Omental fat pad (tissue), 4 donors: ENCODE measurements around the gene NQO1. TPM values are rescaled to one million over a fixed set of nuclear protein-coding genes. Genes with fewer than 3 reads are reported as not detected.

Source experiments
- ATAC-seq: fragments of 150-250 bp; one replicate; pipeline ENCODE4 v1.9.1; 2016; ENCODE audit warnings: mild to moderate bottlenecking, moderate library complexity; ENCODE audit not compliant: low FRiP score
- DNase-seq: peaks from one replicate; pipeline ENCODE4 v3.0.0-alpha.2; 2019; ENCODE audit warnings: low spot score
- total RNA-seq, 4 donors: library from RNA; depleted of rRNA; stranded (reverse); fragments of >200 nt; gene quantifications; one replicate each; pipeline ENCODE4 v1.1.0, GENCODE V29; 2016
- TF ChIP-seq, protein P1 (sequence below), 3 donors: fragments of 450-650 bp; IDR thresholded peaks; one replicate each; pipeline ENCODE4 v1.5.1; 2016 to 2017; ENCODE audit warnings: antibody characterized with exemption in 3 of 3, mild to moderate bottlenecking in 3 of 3, moderate library complexity in 2 of 3

Gene NQO1
- total RNA-seq, 4 donors from 2014 or later, result 150 to 377 (median 226) TPM

DNA sequence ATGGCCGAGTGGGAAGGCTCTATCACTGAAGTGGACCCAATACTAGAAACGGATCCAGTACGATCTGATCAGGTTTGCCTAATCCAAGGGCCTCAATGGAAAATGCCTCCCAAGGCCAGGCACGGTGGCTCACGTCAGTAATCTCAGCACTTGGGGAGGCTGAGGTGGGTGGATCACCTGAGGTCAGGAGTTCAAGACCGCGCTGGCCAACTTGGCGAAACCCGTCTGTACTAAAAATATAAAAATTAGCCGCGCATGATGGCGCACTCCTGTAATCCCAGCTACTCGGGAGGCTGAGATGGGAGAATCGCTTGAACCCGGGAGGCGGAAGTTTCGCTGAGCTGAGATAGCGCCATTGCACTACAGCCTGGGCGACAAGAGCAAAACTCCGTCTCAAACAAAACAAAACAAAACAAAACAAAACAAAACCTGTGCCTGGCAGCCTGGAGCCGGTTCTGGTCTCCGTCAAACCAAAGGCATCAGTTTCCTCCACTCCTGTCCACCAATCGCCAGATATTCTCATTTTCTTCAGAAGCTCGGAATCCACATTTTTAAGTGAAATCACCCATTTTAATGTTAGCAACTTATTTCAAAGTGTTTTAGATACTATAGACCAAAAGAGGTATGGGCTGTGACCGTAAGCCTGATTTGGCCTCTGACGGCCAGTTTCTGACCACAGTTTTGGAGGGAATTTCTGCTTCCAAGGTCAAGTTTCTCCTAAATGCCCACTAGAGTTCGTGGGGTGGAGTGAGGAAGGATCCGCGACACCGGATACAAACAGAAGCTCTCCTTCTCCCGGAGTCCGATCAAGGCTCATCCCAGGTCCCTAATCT is 664 bp downstream of the NQO1 start:
- ATAC-seq (peak; percentile 12), DNase-seq (no peak)
- TF ChIP-seq, protein P1, sequence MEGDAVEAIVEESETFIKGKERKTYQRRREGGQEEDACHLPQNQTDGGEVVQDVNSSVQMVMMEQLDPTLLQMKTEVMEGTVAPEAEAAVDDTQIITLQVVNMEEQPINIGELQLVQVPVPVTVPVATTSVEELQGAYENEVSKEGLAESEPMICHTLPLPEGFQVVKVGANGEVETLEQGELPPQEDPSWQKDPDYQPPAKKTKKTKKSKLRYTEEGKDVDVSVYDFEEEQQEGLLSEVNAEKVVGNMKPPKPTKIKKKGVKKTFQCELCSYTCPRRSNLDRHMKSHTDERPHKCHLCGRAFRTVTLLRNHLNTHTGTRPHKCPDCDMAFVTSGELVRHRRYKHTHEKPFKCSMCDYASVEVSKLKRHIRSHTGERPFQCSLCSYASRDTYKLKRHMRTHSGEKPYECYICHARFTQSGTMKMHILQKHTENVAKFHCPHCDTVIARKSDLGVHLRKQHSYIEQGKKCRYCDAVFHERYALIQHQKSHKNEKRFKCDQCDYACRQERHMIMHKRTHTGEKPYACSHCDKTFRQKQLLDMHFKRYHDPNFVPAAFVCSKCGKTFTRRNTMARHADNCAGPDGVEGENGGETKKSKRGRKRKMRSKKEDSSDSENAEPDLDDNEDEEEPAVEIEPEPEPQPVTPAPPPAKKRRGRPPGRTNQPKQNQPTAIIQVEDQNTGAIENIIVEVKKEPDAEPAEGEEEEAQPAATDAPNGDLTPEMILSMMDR (IDR thresholded peaks at IDR 0.05), result no peak

DNA sequence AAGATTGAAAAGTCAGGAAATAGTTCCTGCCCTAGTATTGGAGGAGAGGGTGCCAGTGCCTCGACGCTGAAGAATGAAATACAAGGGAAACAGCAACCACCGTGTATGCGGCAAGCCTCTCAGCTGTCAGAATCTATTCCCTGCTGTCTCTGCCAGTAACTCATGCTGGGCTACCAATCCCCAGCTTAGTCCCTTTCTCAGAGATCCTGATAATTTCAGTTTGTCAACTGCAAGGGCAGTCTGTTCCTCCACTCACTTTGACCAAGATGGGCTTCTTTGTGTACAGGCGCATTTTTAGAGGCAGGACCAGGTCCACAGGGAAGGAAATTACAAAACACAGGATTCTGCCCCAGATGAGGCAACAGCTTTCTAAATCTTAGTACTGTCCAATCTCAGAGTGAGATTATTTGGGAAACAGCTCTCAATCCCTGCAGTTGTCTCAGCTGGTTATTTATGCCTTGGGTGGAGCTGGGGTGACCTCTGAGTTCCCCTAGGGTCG is 1.3 kb downstream of the NQO1 start:
- ATAC-seq (no peak), DNase-seq (no peak)
- TF ChIP-seq, protein P1 (IDR thresholded peaks at IDR 0.05), result no peak

DNA sequence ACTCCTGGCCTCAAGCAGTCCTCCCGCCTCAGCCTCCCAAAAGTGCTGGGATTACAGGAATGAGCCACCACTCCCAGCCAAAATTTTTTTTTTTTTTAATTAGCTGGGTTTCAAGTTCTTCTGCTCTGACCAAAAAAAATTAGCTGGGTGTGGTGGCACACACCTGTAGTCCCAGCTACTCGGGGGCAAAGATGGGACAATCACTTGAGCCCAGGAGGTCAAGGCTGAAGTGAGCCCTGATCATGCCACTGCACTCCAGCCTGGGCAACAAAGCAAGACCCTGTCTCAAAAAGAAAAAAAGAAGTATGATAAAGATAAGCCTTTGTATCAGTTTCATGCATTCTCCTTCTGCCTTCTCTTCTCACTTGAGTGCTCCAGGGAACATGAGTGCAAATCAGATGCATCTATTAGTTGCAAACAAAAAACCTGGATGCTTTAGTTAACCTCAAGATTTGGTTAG is 1.9 kb downstream of the NQO1 start:
- TF ChIP-seq, protein P1 (IDR thresholded peaks at IDR 0.05), result no peak
- DNase-seq (no peak), ATAC-seq (no peak)

DNA sequence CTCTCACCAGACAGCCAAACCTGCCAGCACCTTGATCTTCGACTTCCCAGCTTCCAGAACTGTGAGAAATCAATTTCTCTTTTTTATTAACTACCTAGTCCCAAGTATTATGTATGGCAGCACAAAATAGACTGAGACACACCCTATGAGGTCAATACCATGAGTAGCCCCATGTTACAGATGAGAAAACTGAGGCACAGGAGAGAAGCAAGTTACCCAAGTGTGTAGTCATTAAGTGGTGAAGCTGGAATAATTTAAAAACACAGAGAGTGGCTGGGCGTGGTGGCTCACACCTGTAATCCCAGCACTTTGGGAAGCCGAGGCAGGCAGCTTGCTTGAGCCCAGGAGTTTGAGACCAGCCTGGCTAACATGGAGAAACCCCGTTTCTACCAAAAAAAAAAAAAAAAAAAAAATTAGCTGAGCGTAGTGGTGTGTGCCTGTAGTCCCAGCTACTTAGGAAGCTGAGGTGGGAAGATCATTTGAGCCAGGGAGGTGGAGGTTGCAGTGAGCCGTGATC is 4.9 kb downstream of the NQO1 start:
- TF ChIP-seq, protein P1 (IDR thresholded peaks at IDR 0.05), result no peak
- DNase-seq (no peak), ATAC-seq (no peak)

DNA sequence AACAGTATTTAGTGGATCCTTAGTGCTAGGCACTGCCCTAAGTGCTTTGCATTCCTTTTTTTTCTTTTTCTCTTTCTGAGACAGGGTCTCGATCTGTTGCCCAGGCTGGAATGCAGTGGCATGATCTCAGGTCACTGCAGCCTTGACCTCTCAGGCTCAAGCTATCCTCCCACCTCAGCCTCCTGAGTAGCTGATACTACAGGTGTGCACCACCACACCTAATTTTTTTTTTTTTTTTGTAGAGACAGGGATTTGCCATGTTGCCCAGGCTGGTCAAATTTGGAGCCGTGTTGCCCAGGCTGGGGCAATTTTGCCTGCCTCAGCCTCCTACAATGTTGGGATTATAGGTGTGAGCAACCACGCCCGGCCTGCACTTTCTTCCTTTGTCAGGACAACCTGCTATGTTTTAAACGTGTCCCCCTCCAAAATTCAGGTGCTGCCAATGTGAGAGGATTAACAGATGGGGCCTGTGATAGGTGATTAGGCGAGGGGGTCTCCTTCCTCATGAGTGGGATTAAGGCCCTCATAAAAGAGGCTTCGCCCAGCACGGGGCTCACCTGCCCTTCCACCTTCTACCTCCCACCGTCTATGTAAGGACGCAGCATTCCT is 5.4 kb downstream of the NQO1 start:
- TF ChIP-seq, protein P1 (IDR thresholded peaks at IDR 0.05), result no peak
- DNase-seq, result no peak
- no peak for ATAC-seq

DNA sequence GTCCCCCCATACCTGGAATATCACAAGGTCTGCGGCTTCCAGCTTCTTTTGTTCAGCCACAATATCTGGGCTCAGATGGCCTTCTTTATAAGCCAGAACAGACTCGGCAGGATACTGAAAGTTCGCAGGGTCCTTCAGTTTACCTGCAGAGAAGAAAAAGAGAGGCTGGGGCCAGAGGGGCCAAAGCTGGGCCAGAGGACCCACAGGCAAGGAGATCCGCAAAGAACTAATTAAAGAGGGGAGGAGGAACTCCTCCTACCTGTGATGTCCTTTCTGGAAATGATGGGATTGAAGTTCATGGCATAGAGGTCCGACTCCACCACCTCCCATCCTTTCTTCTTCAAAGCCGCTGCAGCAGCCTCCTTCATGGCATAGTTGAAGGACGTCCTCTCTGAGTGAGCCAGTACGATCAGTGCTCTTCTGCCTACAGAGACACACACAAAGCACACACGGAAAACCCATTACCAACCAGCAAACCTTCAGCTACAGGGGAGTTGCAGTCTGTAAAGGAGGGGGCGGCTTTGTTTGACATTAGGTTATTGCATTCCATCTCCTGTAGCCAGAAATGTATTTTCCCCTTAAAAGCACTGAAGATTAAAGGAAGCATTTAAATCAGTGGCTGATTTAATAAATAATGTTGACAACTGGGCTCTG is 8.1 kb downstream of the NQO1 start:
- ATAC-seq (no peak), DNase-seq (no peak)
- TF ChIP-seq, protein P1 (IDR thresholded peaks at IDR 0.05), result no peak
